HG02840 (cell line): ENCODE results near the gene CDK11B.
"Not testable (repeated sequence)": the region's sequence is repeated elsewhere in the genome, so short reads cannot be mapped to it uniquely, and the experiment has no call there.

ENCODE experiments used
- ATAC-seq: cut with Tn5 transposase; IDR thresholded peaks from one replicate; pipeline ENCODE4 v1.9.1; 2021; ENCODE audit warnings: mild to moderate bottlenecking, moderate library complexity, moderate number of reproducible peaks; ENCODE audit not compliant: unreplicated experiment, low FRiP score

Gene CDK11B

GRCh38 chr1:1600861-1601563 lies 57.8 kb downstream of the CDK11B start:
- no peak for ATAC-seq

GRCh38 chr1:1599935-1600860 lies 58.6 kb downstream of the CDK11B start, which contains the start of gene FNDC10:
Gene FNDC10, minus strand, starts transcription at chr1:1600135. Its CDS starts 120 bp downstream, at chr1:1600015.
- ATAC-seq: no peak

DNA sequence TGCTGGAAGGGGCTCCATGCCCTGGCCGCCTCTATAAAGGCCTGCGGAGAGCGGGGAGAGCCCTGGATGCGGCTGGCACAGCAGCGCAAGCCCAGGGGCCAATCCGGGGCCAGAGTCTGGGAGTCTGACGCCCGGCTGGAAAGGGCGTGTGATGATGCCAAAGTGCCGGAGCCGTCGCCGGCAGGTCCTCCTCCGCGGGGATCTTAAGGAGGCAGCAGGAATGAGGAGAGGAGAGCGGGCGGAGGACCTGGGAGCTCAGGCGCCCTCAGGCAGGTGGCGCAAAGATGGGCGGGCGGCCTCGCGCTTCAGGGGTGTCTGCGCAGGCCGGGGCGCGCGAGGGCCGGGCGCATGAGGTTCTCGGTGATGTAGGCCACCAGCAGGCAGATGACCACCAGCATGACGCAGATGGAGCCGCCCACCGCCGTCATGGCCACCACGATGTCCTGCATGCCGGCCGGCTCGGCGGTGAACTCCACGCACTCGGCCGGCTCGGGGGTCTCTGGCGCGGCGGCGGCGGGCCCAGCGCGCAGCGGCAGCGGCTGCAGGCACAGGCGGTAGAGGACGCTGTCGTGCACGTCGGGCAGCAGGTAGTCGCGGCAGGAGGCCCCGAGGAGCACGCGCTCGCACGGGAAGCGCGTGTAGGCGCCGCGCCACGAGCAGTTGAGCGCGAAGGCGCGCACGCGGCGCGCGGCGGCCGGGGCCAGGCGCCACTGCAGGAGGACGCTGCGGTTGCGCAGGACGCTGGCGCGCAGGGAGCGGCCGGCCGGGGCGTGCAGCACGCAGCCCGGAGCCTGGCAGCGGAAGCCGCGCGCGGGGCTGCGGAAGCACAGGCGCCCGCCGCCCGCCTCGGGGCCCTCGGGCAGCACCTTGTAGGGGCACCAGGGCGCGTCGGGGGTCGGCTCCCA lies 59.5 kb downstream of the CDK11B start:
- no peak for ATAC-seq

GRCh38 chr1:1598720-1599029 lies 60.1 kb downstream of the CDK11B start:
- ATAC-seq: no peak

- no peak for ATAC-seq
Measured at GRCh38 chr1:1598051-1598719, 60.6 kb downstream of the CDK11B start.

- ATAC-seq: no peak
Measured at GRCh38 chr1:1597275-1597930, 61.4 kb downstream of the CDK11B start.

GRCh38 chr1:1596493-1597274 lies 62.1 kb downstream of the CDK11B start:
- ATAC-seq: no peak

- ATAC-seq: not testable (repeated sequence)
Measured at GRCh38 chr1:1595341-1595740, 63.5 kb downstream of the CDK11B start.

DNA sequence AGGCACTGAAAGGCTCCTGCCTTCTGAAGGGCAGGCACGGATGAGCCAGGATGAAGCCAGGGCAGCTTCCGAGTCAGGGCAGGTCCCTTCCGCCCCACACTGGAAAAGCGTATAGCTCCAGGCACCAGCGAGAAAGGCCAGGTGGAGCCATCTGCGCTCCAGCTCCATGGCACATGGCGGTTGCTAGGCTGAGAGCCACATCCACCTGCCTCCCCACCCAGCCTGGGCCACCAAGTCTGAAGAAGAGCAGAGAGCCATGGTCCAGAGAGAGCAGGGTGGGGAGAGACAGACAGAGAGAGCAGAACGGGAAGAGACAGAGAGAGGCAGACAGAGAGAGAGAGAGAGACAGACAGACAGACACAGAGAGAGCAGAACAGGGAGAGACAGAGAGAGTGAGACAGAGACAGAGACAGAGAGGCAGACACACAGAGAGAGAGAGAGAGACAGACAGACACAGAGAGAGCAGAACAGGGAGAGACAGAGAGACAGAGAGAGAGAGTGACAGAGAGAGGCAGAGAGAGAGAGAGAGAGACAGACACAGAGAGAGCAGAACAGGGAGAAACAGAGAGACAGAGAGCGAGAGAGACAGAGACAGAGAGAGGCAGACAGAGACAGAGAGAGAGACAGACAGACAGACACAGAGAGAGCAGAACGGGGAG lies 64.1 kb downstream of the CDK11B start:
- ATAC-seq: no peak

DNA sequence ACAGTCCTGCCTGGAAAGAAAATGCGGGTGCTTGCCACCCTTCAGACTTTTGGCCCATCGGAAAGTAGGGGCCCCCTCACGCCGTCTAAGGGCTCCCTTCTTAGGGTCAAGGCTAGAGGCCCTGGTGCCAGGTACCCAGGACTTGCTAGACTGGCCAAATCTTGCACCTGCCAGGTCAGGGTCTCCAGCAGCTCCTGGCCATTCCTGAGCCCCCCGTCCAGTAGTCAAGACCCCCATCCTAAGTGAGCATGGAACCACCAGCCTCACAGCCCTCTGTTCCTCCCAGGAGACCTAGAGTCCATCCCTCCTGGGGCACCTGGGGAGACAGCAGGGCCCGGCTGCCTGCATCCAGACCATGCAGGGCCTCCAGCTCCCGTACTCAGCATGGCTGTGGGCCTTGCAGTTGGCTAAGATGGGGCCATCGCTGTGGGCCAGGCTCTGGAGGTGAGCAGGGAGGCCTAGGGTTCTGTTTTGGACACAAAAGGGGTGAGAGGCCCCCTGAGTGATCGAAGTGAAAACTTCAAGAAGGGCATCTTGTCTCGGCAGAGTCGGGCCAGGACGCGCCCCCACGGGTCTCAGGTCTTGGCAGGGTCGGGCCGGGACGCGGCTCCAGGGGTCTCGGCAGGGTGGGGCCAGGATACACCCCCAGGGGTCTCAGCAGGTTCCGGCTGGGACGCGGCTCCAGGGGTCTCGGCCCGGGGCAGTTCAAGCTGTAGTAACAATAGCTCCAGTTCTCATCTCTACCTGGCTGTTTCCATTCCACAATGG lies 64.8 kb downstream of the CDK11B start:
- no peak for ATAC-seq

DNA sequence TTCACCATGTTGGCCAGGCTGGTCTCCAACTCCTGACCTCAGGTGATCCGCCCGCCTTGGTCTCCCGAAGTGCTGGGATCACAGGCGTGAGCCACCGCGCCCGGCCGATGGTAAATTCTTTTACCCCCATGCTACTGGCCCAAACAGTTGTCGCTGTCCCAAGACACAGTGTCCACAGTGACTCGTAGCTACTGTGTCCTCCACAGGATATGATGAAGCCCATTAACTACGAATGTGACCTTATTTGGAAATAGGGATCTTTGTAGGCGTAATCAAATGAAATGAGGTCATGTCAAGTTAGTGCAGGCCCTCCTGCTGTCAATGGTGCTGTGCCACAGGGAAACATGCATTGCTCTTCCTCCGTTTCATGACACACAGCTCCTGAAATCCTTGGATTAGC lies 67.4 kb downstream of the CDK11B start:
- ATAC-seq: no peak
